Measurements from ENCODE around the gene HNRNPF.
"Not testable (repeated sequence)": the region's sequence is repeated elsewhere in the genome, so short reads cannot be mapped to it uniquely, and the experiment has no call there.

HNRNPF gene, protein sequence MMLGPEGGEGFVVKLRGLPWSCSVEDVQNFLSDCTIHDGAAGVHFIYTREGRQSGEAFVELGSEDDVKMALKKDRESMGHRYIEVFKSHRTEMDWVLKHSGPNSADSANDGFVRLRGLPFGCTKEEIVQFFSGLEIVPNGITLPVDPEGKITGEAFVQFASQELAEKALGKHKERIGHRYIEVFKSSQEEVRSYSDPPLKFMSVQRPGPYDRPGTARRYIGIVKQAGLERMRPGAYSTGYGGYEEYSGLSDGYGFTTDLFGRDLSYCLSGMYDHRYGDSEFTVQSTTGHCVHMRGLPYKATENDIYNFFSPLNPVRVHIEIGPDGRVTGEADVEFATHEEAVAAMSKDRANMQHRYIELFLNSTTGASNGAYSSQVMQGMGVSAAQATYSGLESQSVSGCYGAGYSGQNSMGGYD

DNA sequence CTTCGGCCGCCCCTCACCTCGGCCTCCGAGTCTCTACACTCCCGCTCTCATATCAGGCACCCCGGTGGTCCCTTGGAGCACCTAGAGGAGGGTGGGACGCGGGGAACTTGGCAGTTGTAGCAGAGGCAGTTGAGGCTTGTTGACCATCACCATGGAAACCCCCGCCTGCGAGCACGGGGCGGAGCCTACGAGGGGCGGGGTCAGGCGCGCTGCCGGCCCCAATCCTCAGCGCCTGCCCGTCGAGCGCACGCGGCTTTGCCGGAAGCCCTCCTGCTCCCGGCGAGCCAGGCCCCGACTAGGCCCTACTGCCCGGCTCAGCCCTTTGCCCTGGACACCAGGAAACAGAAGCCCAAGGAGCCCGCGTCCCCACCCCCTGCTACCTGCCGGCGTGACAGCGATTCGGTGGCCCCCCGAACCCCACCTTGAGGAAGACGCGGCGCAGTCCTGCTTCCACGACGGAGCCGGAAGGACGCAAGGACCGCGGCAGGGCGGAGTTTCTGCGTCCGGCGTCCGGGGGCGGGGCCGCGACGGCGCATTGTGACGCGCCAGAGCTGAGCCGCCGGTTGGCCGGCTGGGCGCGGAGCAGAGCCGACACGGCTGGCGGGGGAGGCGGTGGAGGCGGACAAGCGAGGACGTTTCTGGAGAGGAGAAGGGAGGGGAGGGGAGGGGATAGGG, at the start of gene HNRNPF:
TSS of gene HNRNPF (minus strand) at position 477 of the 675 bp plus-strand sequence. CDS start 21,302 bp downstream, outside the sequence.
- DNase-seq: peak; percentile 90

DNA sequence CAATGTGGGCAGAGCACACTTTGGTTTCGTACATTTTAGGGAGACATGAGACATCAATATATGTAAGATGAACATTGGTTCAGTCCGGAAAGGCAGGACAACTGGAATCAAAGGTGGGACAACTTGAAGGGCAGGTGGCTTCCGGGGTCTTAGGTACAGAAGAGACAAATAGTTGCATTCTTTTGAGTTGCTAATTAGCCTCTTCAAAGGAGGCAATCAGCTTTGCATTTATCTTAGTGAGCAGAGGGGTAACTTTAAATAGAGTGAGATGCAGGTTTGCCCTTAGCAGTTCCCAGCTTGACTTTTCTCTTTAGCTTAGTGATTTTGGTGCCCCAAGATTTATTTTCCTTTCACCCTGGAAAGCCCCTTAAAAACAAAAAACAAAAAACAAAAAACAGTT, 49.2 kb upstream of the HNRNPF start:
- no peak for DNase-seq

DNA sequence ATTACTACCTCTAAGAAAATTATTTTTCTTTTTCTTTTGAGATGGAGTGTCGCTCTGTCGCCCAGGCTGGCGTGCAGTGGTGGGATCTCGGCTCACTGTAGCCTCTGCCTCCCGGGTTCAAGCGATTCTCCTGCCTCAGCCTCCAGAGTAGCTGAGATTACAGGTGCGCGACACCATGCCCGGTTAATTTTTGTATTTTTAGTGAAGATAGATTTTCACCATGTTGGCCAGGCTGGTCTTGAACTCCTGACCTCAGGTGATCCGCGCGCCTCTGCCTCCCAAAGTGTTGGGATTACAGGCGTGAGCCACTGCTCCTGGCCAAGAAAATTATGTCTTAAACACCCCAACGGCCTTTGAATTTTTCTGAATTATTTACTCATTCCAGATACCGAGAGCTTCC, 47.6 kb upstream of the HNRNPF start:
- not testable (repeated sequence) for DNase-seq

DNA sequence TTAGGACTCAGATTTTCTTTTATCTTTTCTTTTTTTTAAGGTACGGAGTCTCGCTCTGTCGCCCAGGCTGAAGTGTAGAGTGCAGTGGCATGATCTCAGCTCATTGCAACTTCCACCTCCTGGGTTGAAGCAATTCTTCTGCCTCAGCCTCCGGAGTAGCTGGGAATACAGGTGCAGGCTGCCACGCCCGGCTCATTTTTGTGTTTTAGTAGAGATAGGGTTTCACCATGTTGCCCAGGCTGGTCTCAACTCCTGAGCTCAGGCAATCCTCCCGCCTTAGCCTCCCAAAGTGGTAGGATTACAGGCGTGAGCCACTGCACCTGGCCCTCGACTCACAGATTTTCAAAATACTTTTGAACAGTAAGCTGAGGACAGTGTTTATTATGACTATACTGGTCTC, 45.0 kb upstream of the HNRNPF start:
- DNase-seq: not testable (repeated sequence)

DNA sequence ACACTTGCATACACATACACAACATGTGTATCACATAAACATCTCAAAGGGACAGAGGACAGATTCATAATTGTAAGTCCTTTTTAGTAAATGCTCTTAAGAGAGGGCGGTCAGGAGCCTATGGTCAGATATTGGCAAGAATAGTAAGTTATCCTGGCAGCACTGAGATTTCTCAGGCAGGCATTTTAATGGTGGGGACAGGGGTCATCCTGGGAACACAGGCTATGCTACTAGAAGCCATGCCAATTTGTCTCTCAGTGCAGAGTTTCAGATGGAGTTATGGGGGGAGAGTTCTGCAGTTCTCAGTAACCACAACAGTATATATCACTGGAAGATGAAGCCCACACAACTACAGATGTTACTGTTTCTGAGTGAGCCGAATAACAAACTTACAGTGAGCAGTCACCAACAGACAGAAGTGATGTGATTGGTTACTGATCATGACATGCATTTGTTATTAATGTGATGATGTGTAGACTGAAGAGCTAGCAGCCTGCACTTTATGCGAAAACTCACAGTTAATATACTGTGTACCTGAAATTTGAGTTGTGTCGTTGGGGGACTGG, 44.4 kb upstream of the HNRNPF start:
- no peak for DNase-seq

DNA sequence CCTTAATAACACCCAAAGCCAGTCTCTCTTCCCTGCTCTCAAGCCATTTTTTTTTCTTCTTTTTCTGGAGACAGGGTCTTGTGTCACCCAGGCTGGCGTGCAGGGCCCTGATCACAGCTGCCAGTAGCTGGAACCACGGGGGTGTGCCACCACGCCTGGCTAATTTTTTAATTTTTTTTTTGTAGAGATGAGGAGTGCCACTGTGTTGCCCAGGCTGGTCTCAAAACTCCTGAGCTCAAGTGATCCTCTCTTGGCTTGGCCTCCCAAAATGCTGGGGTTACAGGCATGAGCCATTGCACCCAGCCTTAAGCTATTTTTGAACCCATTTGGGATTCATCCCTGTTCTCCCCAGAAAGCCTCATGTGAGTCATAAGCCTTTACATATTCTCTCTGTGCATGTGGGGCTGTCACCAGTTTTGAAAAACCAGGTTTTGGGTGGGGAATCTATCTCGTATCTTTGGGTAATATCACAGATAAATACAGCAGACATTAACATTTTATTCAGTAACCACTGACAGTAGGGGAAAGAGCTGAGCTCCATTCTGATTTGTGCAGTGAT, 43.4 kb upstream of the HNRNPF start:
- DNase-seq: no peak

DNA sequence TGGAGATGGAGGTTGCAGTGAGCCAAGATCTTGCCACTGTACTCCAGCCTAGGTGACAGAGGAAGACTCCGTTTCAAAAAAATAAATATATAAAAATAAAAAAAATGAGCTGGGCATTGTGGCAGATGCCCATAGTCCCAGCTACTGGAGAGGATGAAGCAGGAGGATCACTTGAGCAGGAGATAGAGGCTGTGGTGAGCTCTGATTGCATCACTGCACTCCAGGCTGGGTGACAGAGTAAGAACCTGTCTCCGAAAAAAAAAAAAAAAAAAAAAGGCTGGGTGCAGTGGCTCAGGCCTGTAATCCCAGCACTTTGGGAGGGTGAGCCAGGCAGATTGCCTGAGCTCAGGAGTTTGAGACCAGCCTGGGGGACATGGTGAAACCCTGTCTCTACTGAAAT, 39.8 kb upstream of the HNRNPF start:
- peak; percentile 51 for DNase-seq

DNA sequence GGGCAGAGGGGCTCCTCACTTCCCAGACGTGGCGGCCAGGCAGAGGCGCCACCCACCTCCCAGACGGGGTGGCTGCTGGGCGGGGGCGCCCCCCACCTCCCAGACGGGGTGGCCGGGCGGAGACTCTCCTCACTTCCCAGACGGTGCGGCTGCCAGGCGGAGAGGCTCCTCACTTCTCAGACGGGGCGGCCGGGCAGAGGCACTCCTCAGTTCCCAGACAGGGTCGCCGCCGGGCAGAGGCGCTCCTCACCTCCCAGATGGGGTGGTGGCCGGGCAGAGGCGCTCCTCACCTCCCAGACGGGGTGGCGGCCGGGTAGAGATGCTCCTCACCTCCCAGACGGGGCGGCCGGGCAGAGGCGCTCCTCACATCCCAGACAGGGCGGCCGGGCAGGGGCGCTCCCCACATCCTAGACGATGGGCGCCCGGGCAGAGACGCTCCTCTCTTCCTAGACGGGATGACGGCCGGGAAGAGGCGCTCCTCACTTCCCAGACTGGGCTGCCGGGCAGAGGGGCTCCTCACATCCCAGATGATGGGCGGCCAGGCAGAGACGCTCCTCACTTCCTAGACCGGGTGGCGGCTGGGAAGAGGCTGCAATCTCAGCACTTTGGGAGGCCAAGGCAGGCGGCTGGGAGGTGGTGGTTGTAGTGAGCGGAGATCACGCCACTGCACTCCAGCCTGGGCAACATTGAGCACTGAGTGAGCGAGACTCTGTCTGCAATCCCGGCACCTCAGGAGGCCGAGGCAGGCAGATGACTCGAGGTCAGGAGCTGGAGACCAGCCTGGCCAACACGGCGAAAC, 37.4 kb upstream of the HNRNPF start:
- DNase-seq: not testable (repeated sequence)

DNA sequence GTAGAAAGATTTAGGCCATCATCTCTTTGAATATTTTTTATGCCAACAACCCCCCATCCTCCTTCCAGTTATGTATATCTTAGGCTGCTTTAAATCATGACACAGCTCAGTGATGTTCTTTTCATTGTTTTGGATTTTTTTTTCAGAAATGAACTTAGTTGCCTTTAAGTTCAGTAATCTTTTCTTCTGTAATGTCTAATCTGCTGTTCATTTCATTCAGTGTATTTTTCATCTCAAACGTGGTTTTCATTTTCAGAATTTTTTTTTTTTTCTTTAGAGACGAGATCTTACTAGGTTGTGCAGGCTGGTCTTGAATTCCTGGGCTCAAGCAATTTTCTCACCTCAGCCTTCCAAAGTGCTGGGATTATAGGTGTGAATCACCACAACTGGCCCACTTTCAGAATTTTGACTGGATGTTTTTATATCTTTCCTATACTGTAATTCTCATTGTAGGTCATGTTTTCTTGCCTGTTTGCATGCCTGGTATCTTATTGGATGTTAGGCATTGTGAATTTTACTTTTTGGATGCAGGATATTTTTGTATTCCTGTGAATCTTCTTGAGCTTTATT, 36.0 kb upstream of the HNRNPF start:
- no peak for DNase-seq

DNA sequence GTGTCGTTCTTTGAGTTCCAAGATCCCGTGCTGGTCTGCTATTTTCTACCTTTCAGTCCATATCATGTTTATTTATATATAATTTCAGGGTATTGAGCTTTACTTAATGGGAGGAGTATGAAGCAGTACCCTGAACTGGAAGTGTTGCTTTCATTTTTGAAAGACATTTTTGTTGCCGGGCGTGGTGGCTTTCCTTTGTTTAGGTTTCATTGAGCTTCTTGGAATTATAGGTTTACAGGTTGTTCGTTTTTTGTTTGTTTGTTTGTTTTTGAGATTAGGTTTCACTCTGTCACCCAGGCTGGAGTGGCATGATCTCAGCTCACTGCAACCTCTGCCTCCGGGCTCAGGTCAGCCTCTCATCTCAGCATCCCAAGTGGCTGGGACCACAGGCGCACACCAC, 35.3 kb upstream of the HNRNPF start:
- DNase-seq: no peak

DNA sequence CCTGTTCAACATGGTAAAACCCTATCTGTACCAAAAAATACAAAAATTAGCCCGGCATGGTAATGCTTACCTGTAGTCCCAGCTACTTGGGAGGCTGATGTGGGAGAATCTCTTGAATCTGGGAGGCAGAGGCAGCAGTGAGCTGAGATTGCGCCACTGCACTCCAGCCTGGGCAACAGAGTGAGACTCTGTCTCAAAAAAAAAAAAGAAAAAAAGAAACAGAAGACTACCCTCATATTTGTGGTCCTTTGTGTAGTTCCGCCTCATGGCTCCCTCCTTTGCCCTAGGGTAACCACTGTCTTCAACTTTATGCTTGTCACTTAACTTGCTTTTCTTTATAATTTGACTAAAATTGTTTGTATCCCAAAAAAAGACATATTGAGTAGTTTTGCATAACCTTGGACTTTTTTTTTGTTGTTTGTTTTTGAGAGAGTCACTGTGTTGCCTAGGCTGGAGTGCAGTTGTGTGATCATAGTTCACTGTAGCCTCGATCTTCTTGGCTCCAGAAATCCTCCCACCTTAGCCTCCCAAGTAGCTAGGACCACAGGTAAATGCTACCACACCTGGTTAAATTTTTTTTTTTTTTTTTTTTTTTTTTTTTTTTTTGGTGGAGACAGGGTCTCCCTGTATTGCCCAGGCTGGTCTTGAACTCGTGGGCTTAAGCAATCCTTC, 31.6 kb upstream of the HNRNPF start:
- DNase-seq: no peak

DNA sequence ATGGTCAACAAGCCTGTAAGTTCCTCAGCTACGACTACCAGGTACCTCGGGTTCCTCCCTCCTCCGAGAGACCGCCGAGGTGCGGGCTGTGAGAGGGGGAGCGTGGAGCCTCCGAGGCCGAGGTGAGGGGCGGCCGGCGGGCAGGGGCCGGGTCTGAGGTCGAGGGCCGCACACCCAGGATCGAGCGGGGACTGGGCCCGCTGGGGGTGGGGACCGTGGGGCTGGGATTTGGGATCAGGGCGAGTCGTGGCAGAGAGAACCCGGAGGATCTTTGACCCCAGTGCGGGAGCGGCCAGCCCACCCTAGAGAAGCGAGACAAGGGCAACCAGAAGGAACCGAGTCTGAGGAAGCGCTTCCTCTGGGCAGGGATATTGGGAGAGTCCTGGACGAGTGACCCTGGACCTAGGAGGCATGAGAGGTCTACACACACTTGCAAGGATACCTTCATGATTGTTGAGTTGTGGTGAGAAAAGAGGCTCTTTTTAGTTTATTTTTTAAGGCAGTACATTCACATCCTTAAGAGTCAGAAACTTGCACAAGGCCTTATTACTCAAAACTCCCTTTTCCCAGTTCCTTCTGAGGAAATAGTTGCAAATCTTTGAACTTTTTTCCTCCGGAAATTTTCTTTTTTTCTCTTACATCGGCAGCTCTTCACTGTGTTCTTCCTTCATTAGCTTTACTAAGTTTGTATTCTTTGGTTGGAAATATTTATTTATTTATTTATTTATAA, 28.3 kb upstream of the HNRNPF start:
- no peak for DNase-seq

DNA sequence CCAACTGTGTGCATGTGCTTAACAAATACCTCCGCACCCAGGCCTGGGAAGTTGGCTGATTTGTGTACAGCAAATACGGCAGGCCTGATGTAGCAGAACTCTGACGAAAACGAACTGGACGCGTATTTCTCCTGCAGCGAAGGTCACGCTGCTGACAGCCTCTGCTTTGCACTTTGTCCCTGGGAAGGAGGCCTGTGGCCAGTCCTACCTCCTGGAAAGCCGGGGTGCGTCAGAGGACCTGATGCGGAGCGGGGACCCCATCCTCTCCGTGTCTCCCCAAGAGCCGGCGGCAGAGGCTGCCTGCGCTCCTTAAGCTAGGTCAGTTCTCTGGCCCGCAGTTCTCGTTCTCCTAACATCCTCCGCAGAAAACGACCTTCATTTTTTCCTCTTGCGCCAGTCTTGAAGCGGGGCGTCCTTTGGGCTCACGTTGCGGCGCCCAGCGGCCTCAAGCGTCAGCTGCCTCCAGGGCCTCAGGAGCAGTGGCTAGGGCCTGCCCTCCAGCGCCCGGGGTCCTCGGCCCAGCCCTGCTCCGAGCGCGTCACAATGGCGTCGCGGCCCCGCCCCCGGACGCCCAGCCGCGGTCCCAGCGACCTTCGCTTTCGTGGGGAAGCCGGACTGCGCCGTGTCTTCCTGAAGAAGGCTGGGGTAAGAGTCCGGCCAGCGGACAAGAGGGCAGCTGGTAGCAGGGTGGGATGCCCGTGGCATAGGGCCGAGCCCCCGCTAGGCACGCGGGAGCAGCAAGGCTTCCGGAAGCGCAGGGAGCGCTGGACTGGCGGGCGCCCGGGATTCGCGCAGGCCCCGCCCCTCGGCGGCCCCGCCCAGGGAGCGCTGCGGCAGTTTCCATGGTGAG, 27.5 kb upstream of the HNRNPF start, which contains the start of gene ZNF487:
TSS of gene ZNF487 (plus strand) at position 821 of the 850 bp plus-strand sequence. CDS start 38,703 bp downstream, outside the sequence.
- DNase-seq: peak; percentile 84

DNA sequence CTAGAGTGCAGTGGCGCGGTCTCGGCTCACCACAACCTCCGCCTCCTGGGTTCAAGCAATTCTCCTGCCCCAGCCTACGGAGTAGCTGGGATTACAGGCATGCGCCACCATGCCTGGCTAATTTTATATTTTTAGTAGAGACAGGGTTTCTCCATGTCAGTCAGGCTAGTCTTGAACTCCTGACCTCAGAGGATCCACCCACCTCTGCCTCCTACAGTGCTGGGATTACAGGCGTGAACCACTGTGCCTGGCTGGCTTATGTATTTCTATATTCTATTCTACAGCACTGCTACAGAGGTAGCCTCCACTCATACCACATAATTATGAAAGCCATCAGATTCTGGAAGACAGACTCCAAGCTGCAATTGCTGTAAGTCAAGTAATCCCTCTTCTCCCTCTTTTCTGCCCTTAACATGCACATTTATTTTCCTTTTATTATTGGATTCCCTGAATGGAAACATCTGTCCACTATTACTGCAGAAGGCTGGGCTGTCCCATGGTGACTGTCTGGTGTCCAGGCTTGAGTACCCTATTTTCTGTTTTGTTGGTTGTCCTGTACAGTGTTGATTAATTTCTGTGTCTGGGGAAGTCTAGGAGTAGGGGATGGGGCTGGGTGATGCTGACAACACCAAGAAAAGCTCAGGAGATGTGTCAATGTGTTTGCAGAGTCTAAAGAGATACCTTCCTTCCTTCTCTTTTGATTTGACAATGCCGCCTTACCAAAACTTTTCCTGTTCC, 22.1 kb upstream of the HNRNPF start:
- DNase-seq: peak; percentile 86

DNA sequence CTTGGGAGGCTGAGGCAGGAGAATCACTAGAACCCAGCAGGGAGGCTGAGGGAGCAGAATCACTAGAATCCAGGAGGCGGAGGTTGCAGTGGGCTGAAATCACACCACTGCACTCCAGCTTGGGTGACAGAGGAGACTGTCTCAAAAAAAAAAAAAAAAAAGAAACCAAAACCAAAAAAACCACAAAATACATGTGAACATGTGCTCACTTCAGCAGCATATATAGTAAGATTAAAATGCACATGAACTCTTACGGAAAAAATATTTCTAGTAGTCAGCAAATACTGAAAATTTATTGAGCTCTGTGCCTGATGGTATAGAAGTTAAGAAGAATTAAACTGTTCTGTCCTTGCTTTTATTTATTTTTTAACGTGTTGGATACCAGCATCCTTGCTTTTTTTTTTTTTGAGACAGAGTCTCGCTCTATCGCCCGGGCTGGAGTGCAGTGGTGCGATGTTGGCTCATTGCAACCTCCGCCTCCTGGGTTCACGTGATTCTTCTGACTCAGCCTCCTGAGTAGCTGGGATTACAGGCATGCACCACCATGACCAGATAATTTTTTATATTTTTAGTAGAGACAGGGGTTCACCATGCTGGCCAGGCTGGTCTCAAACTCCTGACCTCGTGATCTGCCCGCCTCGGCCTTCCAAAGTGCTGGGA, 18.3 kb upstream of the HNRNPF start:
- DNase-seq: no peak

DNA sequence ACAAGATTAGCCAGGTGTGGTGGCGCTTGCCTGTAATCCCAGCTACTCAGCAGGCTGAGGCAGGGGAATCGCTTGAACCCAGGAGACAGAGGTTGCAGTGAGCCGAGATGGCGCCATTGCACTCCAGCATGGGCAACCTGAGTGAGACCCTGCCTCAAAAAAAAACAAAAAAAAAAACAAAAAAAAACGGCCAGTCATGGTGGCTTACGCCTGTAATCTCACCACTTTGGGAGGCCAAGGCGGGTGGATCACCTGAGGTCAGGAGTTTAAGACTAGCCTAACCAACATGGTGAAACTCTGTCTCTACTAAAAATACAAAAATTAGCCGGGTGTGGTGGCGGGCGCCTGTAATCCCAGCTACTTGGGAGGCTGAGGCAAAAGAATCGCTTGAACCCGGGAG, 17.5 kb upstream of the HNRNPF start:
- DNase-seq: not testable (repeated sequence)

DNA sequence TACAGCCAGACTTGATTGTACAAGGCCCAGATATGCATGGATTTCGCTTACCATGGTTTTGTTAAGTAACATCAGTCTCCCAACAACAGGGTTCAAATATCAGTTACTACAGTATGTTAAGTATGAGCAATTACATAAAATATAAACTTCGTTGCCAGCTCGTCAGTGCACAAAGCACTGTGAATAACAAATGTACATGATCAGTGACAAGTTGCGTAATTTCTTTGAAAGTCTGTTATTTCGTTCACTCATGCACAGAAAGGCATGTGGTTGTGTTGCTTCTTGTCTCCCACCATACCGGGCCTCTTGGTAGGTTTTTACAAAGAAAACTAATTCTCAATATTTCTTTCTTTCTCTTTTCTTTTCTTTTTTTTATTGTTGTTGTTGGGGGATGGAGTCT, 15.4 kb upstream of the HNRNPF start:
- peak; percentile 69 for DNase-seq

DNA sequence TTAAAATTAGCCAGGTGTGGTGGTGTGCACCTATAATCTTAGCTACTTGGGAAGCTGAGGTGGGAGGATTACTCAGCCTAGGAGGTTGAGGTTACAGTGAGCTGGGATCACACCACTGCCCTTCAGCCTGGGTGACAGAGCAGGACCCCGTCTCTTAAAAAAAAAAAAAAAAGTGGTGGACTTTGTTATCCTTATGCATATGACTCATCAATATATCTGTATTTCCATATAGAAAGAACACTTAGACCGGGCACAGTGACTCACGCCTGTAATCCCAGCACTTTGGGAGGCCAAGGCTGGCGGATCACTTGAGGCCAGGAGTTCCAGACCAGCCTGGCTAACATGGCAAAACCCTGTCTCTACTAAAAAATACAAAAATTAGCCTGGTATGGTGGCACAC, 13.0 kb upstream of the HNRNPF start:
- DNase-seq: not testable (repeated sequence)

DNA sequence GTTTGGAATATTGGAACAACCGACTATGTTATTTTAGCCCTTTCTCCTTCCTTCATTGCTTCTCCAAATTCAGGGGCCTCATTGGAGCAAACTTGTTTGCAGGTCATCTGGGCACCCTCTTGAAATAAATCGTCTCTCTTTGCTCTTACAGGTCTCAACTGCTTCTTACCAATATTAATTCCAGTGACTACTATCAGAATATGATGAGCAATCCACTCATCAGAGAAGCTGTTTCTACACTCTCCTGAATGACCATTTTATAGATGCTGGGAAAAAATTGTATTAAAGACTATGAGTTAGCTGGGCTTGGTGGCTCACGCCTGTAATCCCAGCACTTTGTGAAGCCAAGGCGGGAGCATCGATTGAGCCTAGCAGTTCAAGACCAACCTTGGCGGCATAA, 12.5 kb upstream of the HNRNPF start:
- DNase-seq: no peak
